Epithelial cell of prostate (primary cell): Measurements from ENCODE around the gene REEP3.
A peak's percentile ranks its signal among the peaks of the same experiment; 100 is the strongest.
"Not testable (repeated sequence)": the region's sequence is repeated elsewhere in the genome, so short reads cannot be mapped to it uniquely, and the experiment has no call there.

Source experiments
- DNase-seq: peaks from one replicate; pipeline ENCODE4 v3.0.0-alpha.2; 2011; ENCODE audit warnings: low read depth, low spot score
- H3K27ac ChIP-seq: fragments of 450-650 bp; 2 replicates; pipeline ENCODE4 v1.5.1; 2017; ENCODE audit warnings: mild to moderate bottlenecking

REEP3 gene

GRCh38 chr10:63543576-63543962 lies 22.4 kb downstream of the REEP3 start:
- no peak for DNase-seq
- H3K27ac ChIP-seq: peak overlapping the region; percentile 1

- H3K27ac ChIP-seq: no peak overlapping the region
- DNase-seq: no peak
These were observed 23.2 kb downstream of the REEP3 start for GRCh38 chr10:63544418-63544817.

- H3K27ac ChIP-seq: no peak overlapping the region
- DNase-seq: no peak
These were observed 26.6 kb downstream of the REEP3 start for GRCh38 chr10:63547628-63548360.

- DNase-seq: no peak
- no peak overlapping the region for H3K27ac ChIP-seq
These were observed 27.7 kb downstream of the REEP3 start for GRCh38 chr10:63548860-63549259.

GRCh38 chr10:63549810-63550209 lies 28.6 kb downstream of the REEP3 start:
- H3K27ac ChIP-seq: peak overlapping the region; percentile 99
- no peak for DNase-seq

GRCh38 chr10:63553031-63553430 lies 31.8 kb downstream of the REEP3 start:
- DNase-seq: peak; percentile 81
- H3K27ac ChIP-seq: peak overlapping the region; percentile 99

- peak overlapping the region; percentile 99 for H3K27ac ChIP-seq
- DNase-seq: peak; percentile 0
These were observed 32.3 kb downstream of the REEP3 start for GRCh38 chr10:63553473-63553872.

GRCh38 chr10:63554657-63555056 lies 33.5 kb downstream of the REEP3 start:
- H3K27ac ChIP-seq: peak overlapping the region; percentile 99

GRCh38 chr10:63555330-63555729 lies 34.1 kb downstream of the REEP3 start:
- no peak for DNase-seq
- peak overlapping the region; percentile 99 for H3K27ac ChIP-seq

More at GRCh38 chr10:63554657-63555056, 33.5 kb downstream of the REEP3 start:
- peak; percentile 16 for DNase-seq

GRCh38 chr10:63558132-63558784 lies 37.1 kb downstream of the REEP3 start:
- DNase-seq: no peak
- H3K27ac ChIP-seq: no peak overlapping the region

- no peak overlapping the region for H3K27ac ChIP-seq
- DNase-seq: no peak
These were observed 40.1 kb downstream of the REEP3 start for GRCh38 chr10:63561341-63561740.

GRCh38 chr10:63562391-63562790 lies 41.2 kb downstream of the REEP3 start:
- H3K27ac ChIP-seq: no peak overlapping the region
- no peak for DNase-seq

- H3K27ac ChIP-seq: no peak overlapping the region
- DNase-seq: no peak
These were observed 41.7 kb downstream of the REEP3 start for GRCh38 chr10:63562857-63563256.

- no peak for DNase-seq
- H3K27ac ChIP-seq: no peak overlapping the region
These were observed 42.4 kb downstream of the REEP3 start for GRCh38 chr10:63563623-63564022.

GRCh38 chr10:63564731-63565130 lies 43.5 kb downstream of the REEP3 start:
- not testable (repeated sequence) for H3K27ac ChIP-seq, DNase-seq

GRCh38 chr10:63573068-63573697 lies 52.0 kb downstream of the REEP3 start:
- H3K27ac ChIP-seq: no peak overlapping the region
- no peak for DNase-seq

- DNase-seq: no peak
- no peak overlapping the region for H3K27ac ChIP-seq
These were observed 52.8 kb downstream of the REEP3 start for GRCh38 chr10:63574011-63574410.

GRCh38 chr10:63576501-63576900 lies 55.3 kb downstream of the REEP3 start:
- H3K27ac ChIP-seq: no peak overlapping the region
- DNase-seq: no peak

- DNase-seq: no peak
- H3K27ac ChIP-seq: no peak overlapping the region
These were observed 57.3 kb downstream of the REEP3 start for GRCh38 chr10:63578501-63578900.

GRCh38 chr10:63579371-63580014 lies 58.3 kb downstream of the REEP3 start:
- H3K27ac ChIP-seq: no peak overlapping the region
- DNase-seq: no peak

- DNase-seq: no peak
- H3K27ac ChIP-seq: no peak overlapping the region
These were observed 61.5 kb downstream of the REEP3 start for GRCh38 chr10:63582690-63583089.
